Measurements from ENCODE around the gene CRYL1. TPM values are rescaled to one million over a fixed set of nuclear protein-coding genes. Genes with fewer than 3 reads are reported as not detected.

CRYL1 gene
- total RNA-seq (2021) (2.9 to 4.1 TPM (median 3.2 TPM) in 3 replicates), Bru-seq, nascent RNA (percentile 32 among the genes with signal in this experiment)
- long read RNA-seq, experiment 1, partial matches to known transcripts = 0 of 6 reads
- long read RNA-seq, experiment 1, other reads (novel, unspliced or antisense) = 1 of 6 reads
- long read RNA-seq, experiment 2, partial matches to known transcripts = 1 of 2 reads
- long read RNA-seq, experiment 2, other reads (novel, unspliced or antisense) = 0 of 2 reads
- long read RNA-seq, experiment 3, partial matches to known transcripts = 0 of 2 reads
- long read RNA-seq, experiment 3, other reads (novel, unspliced or antisense) = 1 of 2 reads

GRCh38 chr13:20525601-20526544 lies at the start of gene CRYL1:
Gene CRYL1 (minus strand): TSS chr13:20525857. CDS start chr13:20525794, 63 bp downstream.
- Mint-ChIP-seq H3K9me3 (peaks cover 7% of the 10 kb centered on the region; the same call in 1 of the 2 replicates), H3K27me3 (ENCODE audit: low read depth) (peaks cover 61% of the 10 kb centered on the region), H3K36me3 (no peaks in the 10 kb centered on the region), H3K27ac (no peak within 1 kb of the TSS), H3K4me1 (peaks cover 28% of the 10 kb centered on the region), H3K4me3 (peak within 1 kb of the TSS; percentile 79)
- DNase-seq (ENCODE audit: low spot score) (peak; percentile 45), ATAC-seq (peak; percentile 76)
- ChIA-PET POLR2A (interaction anchor here (1.0 kb wide), 1 partner anchor 174 kb away, joined by 3 read pairs; no protein-coding TSS in a partner anchor), CTCF (interaction anchor here (0.6 to 2.6 kb wide), 7 partner anchors 33 to 873 kb away, joined by 3 to 8 read pairs (median 4); partner anchors contain the start of gene IL17D)
- TF ChIP-seq HMGA2 (CRISPR knock-in tag; IDR thresholded peaks at IDR 0.05) = no peak
- TF ChIP-seq HMGXB4 (CRISPR knock-in tag; IDR thresholded peaks at IDR 0.05) = peak; percentile 67; the same call in 1 of the 2 replicates
- TF ChIP-seq USF1 (CRISPR knock-in tag; IDR thresholded peaks at IDR 0.05) = 0 out of 2 replicates have a peak, but pooled peaks have one; percentile 12

- Mint-ChIP-seq H3K36me3 (peaks cover 3% of the 10 kb centered on the region), H3K27me3 (ENCODE audit: low read depth) (no peaks in the 10 kb centered on the region), H3K9me3 (peaks cover 21% of the 10 kb centered on the region), H3K4me3 (no peak overlapping the region), H3K27ac (no peak overlapping the region), H3K4me1 (no peaks in the 10 kb centered on the region)
- DNase-seq (ENCODE audit: low spot score) = no peak
- TF ChIP-seq NR3C1 (CRISPR knock-in tag; conservative IDR thresholded peaks at IDR 0.05; ENCODE audit: low read depth) (no peak), IRF2 (CRISPR knock-in tag; IDR thresholded peaks at IDR 0.05; ENCODE audit: borderline replicate concordance, low read depth) (no peak), ZNF396 (CRISPR knock-in tag; IDR thresholded peaks at IDR 0.05; ENCODE audit: borderline replicate concordance) (no peak), E2F1 (CRISPR knock-in tag; IDR thresholded peaks at IDR 0.05) (no peak), HMGXB4 (CRISPR knock-in tag; IDR thresholded peaks at IDR 0.05) (no peak), GRHL2 (CRISPR knock-in tag; IDR thresholded peaks at IDR 0.05; ENCODE audit: insufficient replicate concordance, severe bottlenecking) (no peak)
- CTCF ChIA-PET = no interaction called here
- ATAC-seq = no peak
- POLR2A ChIA-PET = no interaction called here
Measured at GRCh38 chr13:20573636-20574035, 48.0 kb upstream of the CRYL1 start.

- TF ChIP-seq ETV6 (CRISPR knock-in tag; IDR thresholded peaks at IDR 0.05) = no peak
- TF ChIP-seq ZMAT4 (CRISPR knock-in tag; IDR thresholded peaks at IDR 0.05) = no peak
- TF ChIP-seq KAT7 (CRISPR knock-in tag; IDR thresholded peaks at IDR 0.05; ENCODE audit: borderline replicate concordance) = no peak
- TF ChIP-seq NR2C2 (CRISPR knock-in tag; IDR thresholded peaks at IDR 0.05) = no peak
- no peak for TF ChIP-seq SMAD4 (CRISPR knock-in tag; IDR thresholded peaks at IDR 0.05)
- TF ChIP-seq GTF2I (CRISPR knock-in tag; conservative IDR thresholded peaks at IDR 0.05) = no peak
- no peak for TF ChIP-seq NR3C1 (CRISPR knock-in tag; conservative IDR thresholded peaks at IDR 0.05; ENCODE audit: low read depth)
- Mint-ChIP-seq H3K9me3 (peaks cover 21% of the 10 kb centered on the region), H3K4me1 (no peaks in the 10 kb centered on the region; the same call in 1 of the 2 replicates), H3K4me3 (no peak overlapping the region), H3K36me3 (peaks cover 3% of the 10 kb centered on the region), H3K27me3 (ENCODE audit: low read depth) (no peaks in the 10 kb centered on the region), H3K27ac (no peak overlapping the region)
- ATAC-seq (no peak), DNase-seq (ENCODE audit: low spot score) (no peak)
- ChIA-PET CTCF (interaction anchor here (1.2 kb wide), 1 partner anchor 32 kb away, joined by 3 read pairs; no protein-coding TSS in a partner anchor), POLR2A (no interaction called here)
Measured at GRCh38 chr13:20573186-20573585, 47.5 kb upstream of the CRYL1 start.

Measured in WTC11 (cell line).